Stomach (tissue), 9 donors: ENCODE data around the gene VIPR2. TPM values are rescaled to one million over a fixed set of nuclear protein-coding genes. Genes with fewer than 3 reads are reported as not detected.

Experiments used
- DNase-seq, 2 donors: peaks; one replicate each; pipeline versions ENCODE4 v3.0.0 to v3.0.0-alpha.2; 2013 to 2019
- H3K27ac ChIP-seq, 5 donors: fragments of 200-600 bp in 4 of 5; sonication (generic) in 4 of 5; one replicate each; pipeline ENCODE4 v1.5.1; 2013 to 2019; ENCODE audit warnings: mild to moderate bottlenecking in 1 of 5, moderate library complexity in 1 of 5
- H3K27me3 ChIP-seq, 3 donors: fragments of 200-600 bp; sonication (generic); one replicate each; pipeline ENCODE4 v1.5.1; 2017 to 2019; ENCODE audit warnings: mixed run types in 1 of 3
- H3K36me3 ChIP-seq, 4 donors: fragments of 200-600 bp; sonication (generic); 1 replicate in 3 of 4; 2 replicates in 1 of 4; pipeline ENCODE4 v1.5.1; 2016 to 2019
- H3K4me1 ChIP-seq, 4 donors: fragments of 200-600 bp; sonication (generic); one replicate each; pipeline ENCODE4 v1.5.1; 2016 to 2019
- H3K4me3 ChIP-seq, 4 donors: fragments of 200-600 bp; sonication (generic) in 3 of 4; one replicate each; pipeline ENCODE4 v1.5.1; 2016 to 2019; ENCODE audit warnings: mild to moderate bottlenecking in 1 of 4
- H3K9me3 ChIP-seq, 4 donors: fragments of 200-600 bp; sonication (generic); one replicate each; pipeline ENCODE4 v1.5.1; 2016 to 2019
- CTCF ChIP-seq, 7 experiments: fragments of 450-650 bp in 4 of 7; fragments of 200-600 bp in 3 of 7; sonication (generic) in 3 of 7; IDR thresholded peaks; one replicate each; pipeline ENCODE4 v1.5.1; 2016 to 2019; ENCODE audit warnings: antibody characterized with exemption in 7 of 7, control low read depth in 2 of 7, mild to moderate bottlenecking in 1 of 7
- EP300 ChIP-seq: sonication (generic); formaldehyde crosslinking; IDR thresholded peaks from one replicate; pipeline ENCODE4 v1.6.1; 2017; ENCODE audit warnings: antibody characterized with exemption
- POLR2A ChIP-seq, 4 donors: fragments of 450-650 bp; IDR thresholded peaks; one replicate each; pipeline ENCODE4 v1.6.1; 2016; ENCODE audit warnings: antibody characterized with exemption in 4 of 4, control low read depth in 2 of 4, mild to moderate bottlenecking in 1 of 4, moderate library complexity in 1 of 4
- POLR2AphosphoS5 ChIP-seq, 3 donors: sonication (generic); formaldehyde crosslinking; IDR thresholded peaks; one replicate each; pipeline ENCODE4 v1.6.1; 2016; ENCODE audit warnings: antibody characterized with exemption in 3 of 3
- WGBS, 5 donors: extraction: QIAGEN DNeasy Blood & Tissue Kit in 3 of 5; methylation state at CpG; one replicate each; pipeline versions ENCODE4 v1.1.5 to v1.1.7; 2013 to 2018; 5-methylcytosine and 5-hydroxymethylcytosine counted together
- intact Hi-C: fragments of 100-400 bp; cut with DNase I; formaldehyde crosslinking; loops from one replicate; pipeline ENCODE4 v1.15.1; 2023; ENCODE audit warnings: low total_unique reads
- polyA plus RNA-seq, 3 donors: library from polyadenylated mRNA; stranded (reverse); fragments of 200-250 nt; gene quantifications; one replicate each; pipeline ENCODE4 v1.2.3, GENCODE V29; 2013
- total RNA-seq, 5 donors: library from RNA; depleted of rRNA; stranded (reverse); fragments of >200 nt; gene quantifications; one replicate each; pipeline versions ENCODE4 v1.1.0 to v1.2.3, GENCODE V29; 2014 to 2016
- donor health status: healthy with polysubstance abuse.
- donor health status: Bipolar disorder and iron deficiency.
- donor health status: healthy.

The VIPR2 gene
- total and polyA plus RNA-seq, 8 donors: 1.2 to 25.4 (median 4.6) TPM

GRCh38 chr7:159107161-159107892, 37.3 kb downstream of the VIPR2 start:
- intact Hi-C loops: no loop called here
- DNase-seq: peak in 1 of 2 donors; percentile 29
- Histone ChIP-seq H3K27me3 (peaks cover 0 to 10% (median 2%) of the 10 kb centered on the region in 3 donors), H3K4me1 (peaks cover 4 to 47% (median 26%) of the 10 kb centered on the region in 4 donors), H3K9me3 (no peaks in the 10 kb centered on the region), H3K36me3 (peaks cover 0 to 6% (median 2%) of the 10 kb centered on the region in 4 donors), H3K4me3 (no peak overlapping the region), H3K27ac (peak overlapping the region in 2 of 5 donors; percentile 78 to 83)
- WGBS, 5 donors: 49 to 75% (median 70%) methylated on average over 10 to 13 of the region's 13 CpGs
- no peak for TF ChIP-seq POLR2AphosphoS5 (IDR thresholded peaks at IDR 0.05)
- TF ChIP-seq EP300: no peak
- TF ChIP-seq POLR2A (IDR thresholded peaks at IDR 0.05): no peak
- TF ChIP-seq CTCF (IDR thresholded peaks at IDR 0.05): no peak

GRCh38 chr7:159105832-159106811, 38.5 kb downstream of the VIPR2 start:
- no peak for DNase-seq
- intact Hi-C loops: no loop called here
- peaks cover 4 to 47% (median 26%) of the 10 kb centered on the region in 4 donors for H3K4me1 ChIP-seq
- TF ChIP-seq POLR2A (IDR thresholded peaks at IDR 0.05): no peak
- TF ChIP-seq POLR2AphosphoS5 (IDR thresholded peaks at IDR 0.05): peak in 1 of 3 donors; percentile 18
- peak overlapping the region in 3 of 5 donors; percentile 36 to 83 (median 78) for H3K27ac ChIP-seq
- WGBS, 5 donors: 45 to 67% (median 57%) methylated on average over 10 to 13 of the region's 13 CpGs
- peaks cover 0 to 10% (median 5%) of the 10 kb centered on the region in 4 donors for H3K36me3 ChIP-seq
- H3K27me3 ChIP-seq: peaks cover 0 to 7% (median 0%) of the 10 kb centered on the region in 3 donors
- no peaks in the 10 kb centered on the region for H3K9me3 ChIP-seq
- H3K4me3 ChIP-seq: no peak overlapping the region

- peaks cover 4 to 47% (median 28%) of the 10 kb centered on the region in 4 donors for H3K4me1 ChIP-seq
Measured at GRCh38 chr7:159105066-159105780, 39.4 kb downstream of the VIPR2 start.

More at GRCh38 chr7:159105066-159105780, 39.4 kb downstream of the VIPR2 start:
- TF ChIP-seq CTCF (IDR thresholded peaks at IDR 0.05): no peak
- TF ChIP-seq POLR2A (IDR thresholded peaks at IDR 0.05): no peak
- no peak for TF ChIP-seq POLR2AphosphoS5 (IDR thresholded peaks at IDR 0.05)
- TF ChIP-seq EP300: no peak
- no peak for DNase-seq
- no peaks in the 10 kb centered on the region for H3K9me3 ChIP-seq
- intact Hi-C loops: no loop called here
- peak overlapping the region in 3 of 5 donors; percentile 50 to 83 (median 78) for H3K27ac ChIP-seq
- no peak overlapping the region for H3K4me3 ChIP-seq
- H3K36me3 ChIP-seq: peaks cover 0 to 10% (median 5%) of the 10 kb centered on the region in 4 donors
- peaks cover 0 to 7% (median 0%) of the 10 kb centered on the region in 3 donors for H3K27me3 ChIP-seq
- WGBS, 5 donors: 84 to 92% (median 92%) methylated on average over 13 to 14 of the region's 14 CpGs
